ENCODE measurements around the gene NCOA5. TPM values are rescaled to one million over a fixed set of nuclear protein-coding genes. Genes with fewer than 3 reads are reported as not detected.

Gene NCOA5
- total and polyA plus RNA-seq, 9 of the 15 experiments (the other 6 are each of a cell fraction or from before 2014, with no cell fraction given), result 3.9 to 22.8 (median 13.8) TPM

DNA sequence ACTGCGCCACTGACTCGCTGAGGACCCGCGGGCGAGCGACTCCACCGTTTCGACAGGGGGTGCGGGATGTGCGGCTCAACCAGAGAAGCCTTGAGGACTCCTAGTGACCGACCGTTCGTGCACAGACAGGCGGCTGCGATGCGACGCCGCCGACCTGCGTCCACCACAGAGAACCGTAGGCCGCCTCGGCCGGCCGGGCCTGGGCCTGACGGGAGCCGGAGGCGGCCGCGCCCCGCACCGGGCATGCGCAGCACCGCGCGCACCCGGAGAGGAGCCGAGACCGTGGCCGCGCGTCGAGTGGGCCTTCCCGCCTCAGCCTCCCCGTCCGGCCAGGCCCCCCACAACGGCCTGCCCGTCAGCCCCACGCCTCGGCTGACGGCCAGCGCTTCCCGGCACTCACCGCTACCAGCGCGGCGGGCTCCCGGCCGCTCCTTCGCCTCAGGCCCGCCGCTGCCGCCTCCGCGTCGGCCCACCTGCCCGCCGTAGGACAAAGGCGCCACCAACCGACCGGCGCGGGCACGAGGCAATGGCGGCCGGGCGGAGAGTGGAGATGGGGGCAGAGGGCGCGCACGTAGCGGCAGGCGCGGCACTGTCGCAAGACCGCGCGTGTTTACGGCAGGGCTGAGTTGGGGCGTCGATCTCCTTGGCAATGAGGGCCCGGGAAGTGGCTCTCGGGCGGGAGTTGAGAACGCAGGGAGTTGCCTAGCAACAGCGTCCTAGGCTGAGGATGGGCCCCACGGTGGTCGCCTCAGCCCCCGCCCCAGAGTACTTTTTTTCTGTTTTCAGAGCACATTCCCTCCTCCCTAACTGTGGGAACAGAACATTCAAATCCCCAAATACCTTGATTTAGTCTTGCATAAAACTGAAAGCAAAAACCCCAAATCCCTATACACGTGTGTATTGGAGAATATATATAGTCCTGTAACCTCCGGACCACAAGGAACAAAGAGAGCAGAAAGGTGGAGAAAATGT lies at the start of gene NCOA5 (continued):
- TF ChIP-seq SREBF1 (IDR thresholded peaks at IDR 0.05; ENCODE audit: borderline replicate concordance, low read depth, low read length) (no peak), TCFL5 (CRISPR knock-in tag; conservative IDR thresholded peaks at IDR 0.05) (no peak), FOXJ2 (tag; IDR thresholded peaks at IDR 0.05) (peak; percentile 88), PML (IDR thresholded peaks at IDR 0.05; ENCODE audit: low read length) (peak; percentile 69), MED1 (CRISPR knock-in tag; IDR thresholded peaks at IDR 0.05; ENCODE audit: borderline replicate concordance) (0 out of 2 replicates have a peak, but pooled peaks have one; percentile 54), PHF21A (IDR thresholded peaks at IDR 0.05; ENCODE audit: borderline replicate concordance, low read depth) (no peak), GTF2F1 (IDR thresholded peaks at IDR 0.05; ENCODE audit: low read depth, low read length) (0 out of 2 replicates have a peak, but pooled peaks have one; percentile 42), ZKSCAN8 (CRISPR knock-in tag; IDR thresholded peaks at IDR 0.05) (no peak), POLR2AphosphoS5 (IDR thresholded peaks at IDR 0.05; ENCODE audit: control insufficient read depth, insufficient read depth, low read depth, low read length) (peak; percentile 84), ILF3 (IDR thresholded peaks at IDR 0.05; ENCODE audit: borderline replicate concordance) (peak; percentile 95; the same call in 1 of the 2 replicates), JUN (IDR thresholded peaks at IDR 0.05; ENCODE audit: borderline replicate concordance, low read depth, low read length) (0 out of 2 replicates have a peak, but pooled peaks have one; percentile 18), JUN (CRISPR knock-in tag; IDR thresholded peaks at IDR 0.05; ENCODE audit: borderline replicate concordance) (peak; percentile 90; the same call in 1 of the 2 replicates), ARID3A (IDR thresholded peaks at IDR 0.05; ENCODE audit: borderline replicate concordance, low read depth, low read length) (no peak), ZBTB17 (CRISPR knock-in tag; IDR thresholded peaks at IDR 0.05) (peak; percentile 63; the same call in 1 of the 2 replicates)
- TF ChIP-seq, protein P1, sequence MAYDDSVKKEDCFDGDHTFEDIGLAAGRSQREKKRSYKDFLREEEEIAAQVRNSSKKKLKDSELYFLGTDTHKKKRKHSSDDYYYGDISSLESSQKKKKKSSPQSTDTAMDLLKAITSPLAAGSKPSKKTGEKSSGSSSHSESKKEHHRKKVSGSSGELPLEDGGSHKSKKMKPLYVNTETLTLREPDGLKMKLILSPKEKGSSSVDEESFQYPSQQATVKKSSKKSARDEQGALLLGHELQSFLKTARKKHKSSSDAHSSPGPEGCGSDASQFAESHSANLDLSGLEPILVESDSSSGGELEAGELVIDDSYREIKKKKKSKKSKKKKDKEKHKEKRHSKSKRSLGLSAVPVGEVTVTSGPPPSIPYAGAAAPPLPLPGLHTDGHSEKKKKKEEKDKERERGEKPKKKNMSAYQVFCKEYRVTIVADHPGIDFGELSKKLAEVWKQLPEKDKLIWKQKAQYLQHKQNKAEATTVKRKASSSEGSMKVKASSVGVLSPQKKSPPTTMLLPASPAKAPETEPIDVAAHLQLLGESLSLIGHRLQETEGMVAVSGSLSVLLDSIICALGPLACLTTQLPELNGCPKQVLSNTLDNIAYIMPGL (CRISPR knock-in tag; IDR thresholded peaks at IDR 0.05), result peak; percentile 99
- TF ChIP-seq, protein P2, sequence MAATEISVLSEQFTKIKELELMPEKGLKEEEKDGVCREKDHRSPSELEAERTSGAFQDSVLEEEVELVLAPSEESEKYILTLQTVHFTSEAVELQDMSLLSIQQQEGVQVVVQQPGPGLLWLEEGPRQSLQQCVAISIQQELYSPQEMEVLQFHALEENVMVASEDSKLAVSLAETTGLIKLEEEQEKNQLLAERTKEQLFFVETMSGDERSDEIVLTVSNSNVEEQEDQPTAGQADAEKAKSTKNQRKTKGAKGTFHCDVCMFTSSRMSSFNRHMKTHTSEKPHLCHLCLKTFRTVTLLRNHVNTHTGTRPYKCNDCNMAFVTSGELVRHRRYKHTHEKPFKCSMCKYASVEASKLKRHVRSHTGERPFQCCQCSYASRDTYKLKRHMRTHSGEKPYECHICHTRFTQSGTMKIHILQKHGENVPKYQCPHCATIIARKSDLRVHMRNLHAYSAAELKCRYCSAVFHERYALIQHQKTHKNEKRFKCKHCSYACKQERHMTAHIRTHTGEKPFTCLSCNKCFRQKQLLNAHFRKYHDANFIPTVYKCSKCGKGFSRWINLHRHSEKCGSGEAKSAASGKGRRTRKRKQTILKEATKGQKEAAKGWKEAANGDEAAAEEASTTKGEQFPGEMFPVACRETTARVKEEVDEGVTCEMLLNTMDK (IDR thresholded peaks at IDR 0.05; ENCODE audit: borderline replicate concordance, insufficient read depth, low read depth, low read length, poor library complexity, severe bottlenecking), result peak; percentile 66
- TF ChIP-seq, protein P3, sequence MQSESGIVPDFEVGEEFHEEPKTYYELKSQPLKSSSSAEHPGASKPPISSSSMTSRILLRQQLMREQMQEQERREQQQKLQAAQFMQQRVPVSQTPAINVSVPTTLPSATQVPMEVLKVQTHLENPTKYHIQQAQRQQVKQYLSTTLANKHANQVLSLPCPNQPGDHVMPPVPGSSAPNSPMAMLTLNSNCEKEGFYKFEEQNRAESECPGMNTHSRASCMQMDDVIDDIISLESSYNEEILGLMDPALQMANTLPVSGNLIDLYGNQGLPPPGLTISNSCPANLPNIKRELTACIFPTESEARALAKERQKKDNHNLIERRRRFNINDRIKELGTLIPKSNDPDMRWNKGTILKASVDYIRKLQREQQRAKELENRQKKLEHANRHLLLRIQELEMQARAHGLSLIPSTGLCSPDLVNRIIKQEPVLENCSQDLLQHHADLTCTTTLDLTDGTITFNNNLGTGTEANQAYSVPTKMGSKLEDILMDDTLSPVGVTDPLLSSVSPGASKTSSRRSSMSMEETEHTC (IDR thresholded peaks at IDR 0.05), result peak; percentile 66; the same call in 1 of the 2 replicates
